Neural crest cell (in vitro differentiated cells): ENCODE data around the gene BLOC1S3. TPM values are rescaled to one million over a fixed set of nuclear protein-coding genes. Genes with fewer than 3 reads are reported as not detected.

Experiments used
- DNase-seq: peaks from one replicate; pipeline ENCODE4 v3.0.0; 2021; ENCODE audit warnings: low read depth, mixed read lengths, low spot score
- H3K27ac Mint-ChIP-seq: one replicate; pipeline ENCODE4 v1.8.0; 2021; ENCODE audit warnings: mild to moderate bottlenecking, mixed read lengths; ENCODE audit not compliant: unreplicated experiment
- H3K27me3 Mint-ChIP-seq: 2 replicates; pipeline ENCODE4 v1.8.0; 2021; ENCODE audit warnings: low read depth, mild to moderate bottlenecking, mixed read lengths
- H3K36me3 Mint-ChIP-seq: 2 replicates; pipeline ENCODE4 v1.8.0; 2021; ENCODE audit warnings: low read depth, mild to moderate bottlenecking, mixed read lengths
- H3K4me1 Mint-ChIP-seq: 2 replicates; pipeline ENCODE4 v1.8.0; 2021; ENCODE audit warnings: mixed read lengths
- H3K4me3 Mint-ChIP-seq: one replicate; pipeline ENCODE4 v1.8.0; 2021; ENCODE audit warnings: mild to moderate bottlenecking, mixed read lengths
- H3K9me3 Mint-ChIP-seq: 2 replicates; pipeline ENCODE4 v1.8.0; 2021; ENCODE audit warnings: mixed read lengths
- CTCF ChIP-seq: fragments of 200-600 bp; sonication (generic); conservative IDR thresholded peaks from 2 replicates; pipeline ENCODE4 v1.5.0; 2021; ENCODE audit warnings: antibody characterized with exemption, mild to moderate bottlenecking
- total RNA-seq: library from RNA; stranded (reverse); gene quantifications from 2 replicates; pipeline ENCODE4 v1.2.1, GENCODE V29; 2021

BLOC1S3 gene
- total RNA-seq, 1 donor from 2014 or later: 9.7 TPM

GRCh38 chr19:45179072-45179891 is 698 bp downstream of the BLOC1S3 start:
- no peak overlapping the region for H3K27ac Mint-ChIP-seq
- no peak for DNase-seq
- no peak for TF ChIP-seq CTCF
- no peaks in the 10 kb centered on the region for H3K9me3 Mint-ChIP-seq
- peaks cover 22% of the 10 kb centered on the region for H3K4me1 Mint-ChIP-seq
- H3K27me3 Mint-ChIP-seq: no peaks in the 10 kb centered on the region
- H3K4me3 Mint-ChIP-seq: peak overlapping the region; percentile 95
- no peaks in the 10 kb centered on the region for H3K36me3 Mint-ChIP-seq

DNA sequence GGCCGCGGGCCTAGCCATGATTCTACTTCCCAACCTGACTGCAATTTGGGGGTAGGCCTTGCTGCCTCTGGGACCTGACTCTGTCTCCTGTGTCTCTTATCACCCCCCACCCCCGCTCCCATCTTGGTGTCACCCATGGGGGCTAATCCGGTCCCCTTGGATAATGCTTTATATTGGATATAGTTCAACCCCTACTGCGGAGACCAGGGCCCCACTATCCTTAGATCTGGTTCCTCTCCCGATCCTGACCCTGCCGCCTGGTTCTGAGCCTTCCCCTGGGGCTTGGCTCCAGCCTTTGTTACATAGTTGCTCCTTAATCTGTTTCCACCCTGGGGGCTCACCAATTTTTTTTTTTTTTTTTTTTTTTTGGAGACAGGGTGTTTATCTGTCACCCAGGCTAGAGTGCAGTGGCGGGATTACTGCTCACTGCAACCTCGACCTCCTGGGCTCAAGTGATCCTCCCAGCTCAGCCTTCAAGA is 1.3 kb downstream of the BLOC1S3 start:
- Mint-ChIP-seq H3K36me3 (no peaks in the 10 kb centered on the region), H3K27ac (no peak overlapping the region), H3K27me3 (no peaks in the 10 kb centered on the region), H3K9me3 (no peaks in the 10 kb centered on the region), H3K4me3 (peak overlapping the region; percentile 90), H3K4me1 (peaks cover 22% of the 10 kb centered on the region)
- TF ChIP-seq CTCF: no peak
- no peak for DNase-seq

DNA sequence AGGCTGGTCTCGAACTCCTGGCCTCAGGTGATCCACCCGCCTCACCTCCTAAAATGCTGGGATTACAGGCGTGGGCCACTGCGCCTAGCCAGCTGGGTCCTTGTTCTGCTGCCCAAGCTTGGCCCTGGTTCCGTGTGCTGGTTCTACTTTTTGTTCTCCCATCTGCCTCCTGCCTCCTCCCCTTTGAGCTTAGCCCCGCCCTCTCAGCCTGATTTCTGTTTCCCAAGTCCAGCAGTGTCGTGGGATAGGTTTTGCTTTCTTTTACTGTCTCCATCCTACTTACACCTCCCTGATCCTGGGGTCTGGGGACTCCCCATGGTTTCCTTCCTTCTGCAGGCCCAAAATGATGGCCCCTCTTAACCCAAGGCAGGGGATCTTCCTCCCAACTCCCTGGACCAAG is 2.4 kb downstream of the BLOC1S3 start:
- TF ChIP-seq CTCF: no peak
- DNase-seq: no peak
- H3K36me3 Mint-ChIP-seq: no peaks in the 10 kb centered on the region
- H3K27ac Mint-ChIP-seq: no peak overlapping the region
- no peaks in the 10 kb centered on the region for H3K27me3 Mint-ChIP-seq
- H3K4me1 Mint-ChIP-seq: peaks cover 18% of the 10 kb centered on the region
- peak overlapping the region; percentile 83 for H3K4me3 Mint-ChIP-seq
- H3K9me3 Mint-ChIP-seq: no peaks in the 10 kb centered on the region

DNA sequence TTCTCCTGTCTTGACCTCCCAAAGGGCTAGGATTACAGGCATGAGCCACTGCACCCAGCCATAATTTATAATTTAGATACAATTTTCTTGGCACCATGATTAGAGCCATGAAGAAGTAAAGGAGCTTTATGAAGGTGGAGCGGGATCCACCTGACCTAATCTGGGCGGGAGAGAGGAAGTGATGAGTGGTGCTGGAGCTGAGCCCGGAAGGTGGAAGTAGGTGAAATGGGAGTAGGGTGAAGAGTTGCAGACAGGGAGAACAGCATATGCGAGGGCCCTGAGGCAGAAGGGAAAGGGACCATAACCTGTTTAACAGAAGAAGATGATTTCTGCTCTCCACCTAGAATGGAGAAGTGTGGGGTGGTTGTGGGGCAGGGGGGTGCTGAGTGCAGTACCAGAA is 4.2 kb downstream of the BLOC1S3 start:
- Mint-ChIP-seq H3K27ac (no peak overlapping the region), H3K36me3 (no peaks in the 10 kb centered on the region), H3K4me1 (peaks cover 15% of the 10 kb centered on the region), H3K4me3 (no peak overlapping the region), H3K9me3 (no peaks in the 10 kb centered on the region), H3K27me3 (no peaks in the 10 kb centered on the region)
- no peak for DNase-seq
- TF ChIP-seq CTCF: no peak

GRCh38 chr19:45184115-45184514 is 5.5 kb downstream of the BLOC1S3 start:
- no peaks in the 10 kb centered on the region for H3K36me3 Mint-ChIP-seq
- no peak overlapping the region for H3K4me3 Mint-ChIP-seq
- TF ChIP-seq CTCF: no peak
- DNase-seq: no peak
- H3K4me1 Mint-ChIP-seq: peaks cover 8% of the 10 kb centered on the region
- no peak overlapping the region for H3K27ac Mint-ChIP-seq
- H3K27me3 Mint-ChIP-seq: no peaks in the 10 kb centered on the region
- no peaks in the 10 kb centered on the region for H3K9me3 Mint-ChIP-seq
